Activated T-cell treated with anti-CD3 and anti-CD28 coated beads, Interleukin-2, amount 50 U/mL, for 4 hours (primary cell): ENCODE data around the gene DPM2. TPM values are rescaled to one million over a fixed set of nuclear protein-coding genes. Genes with fewer than 3 reads are reported as not detected.

Experiments used
- total RNA-seq, 3 donors: library from RNA; stranded (reverse); gene quantifications; one replicate each; pipeline ENCODE4 v1.2.1, GENCODE V29; 2021

Gene DPM2
- total RNA-seq, 3 donors from 2014 or later = 89.6 to 91.5 (median 89.9) TPM

Other genes starting within 250 kb of the DPM2 start
- gene CFAP157, start 230.9 kb downstream of the DPM2 start, total RNA-seq = not detected
- 10 to 100 TPM; 43.9 to 49.6 (median 45.6) TPM for gene PTRH1, start 222.2 kb downstream of the DPM2 start, total RNA-seq
- under 1 TPM; 0.37 to 0.58 (median 0.57) TPM for gene TTC16, start 221.8 kb downstream of the DPM2 start, total RNA-seq
- gene TOR2A, start 202.6 kb downstream of the DPM2 start, total RNA-seq = 10 to 100 TPM; 19.8 to 23.6 (median 20.1) TPM
- 10 to 100 TPM in 1 of 3 donors, 1 to 10 TPM in 2; 5.9 to 10.8 (median 7.0) TPM for gene SH2D3C, start 159.2 kb downstream of the DPM2 start, total RNA-seq
- 10 to 100 TPM; 66.9 to 91.5 (median 82.5) TPM for gene CDK9, start 151.8 kb downstream of the DPM2 start, total RNA-seq
- 100 to 1,000 TPM; 137 to 149 (median 141) TPM for gene FPGS, start 135.0 kb downstream of the DPM2 start, total RNA-seq
- 10 to 100 TPM; 10.7 to 20.3 (median 14.8) TPM for gene ENG, start 83.2 kb downstream of the DPM2 start, total RNA-seq
- 1 to 10 TPM; 3.6 to 6.4 (median 5.0) TPM for gene AK1, start 60.2 kb downstream of the DPM2 start, total RNA-seq
- 10 to 100 TPM; 25.9 to 31.5 (median 31.0) TPM for gene ST6GALNAC6, start 38.3 kb downstream of the DPM2 start, total RNA-seq
- 10 to 100 TPM; 22.0 to 25.7 (median 24.7) TPM for gene ST6GALNAC4, start 20.8 kb downstream of the DPM2 start, total RNA-seq
- 1 to 10 TPM; 2.3 to 3.5 (median 2.8) TPM for gene PIP5KL1, start 7.1 kb downstream of the DPM2 start, total RNA-seq
- gene EEIG1, start 43.1 kb upstream of the DPM2 start, total RNA-seq = 10 to 100 TPM; 75.5 to 87.3 (median 86.0) TPM
- gene NAIF1, start 129.5 kb upstream of the DPM2 start, total RNA-seq = 10 to 100 TPM in 1 of 3 donors, 1 to 10 TPM in 2; 9.5 to 11.2 (median 9.7) TPM
- 10 to 100 TPM; 13.9 to 16.3 (median 15.6) TPM for gene SLC25A25, start 130.4 kb upstream of the DPM2 start, total RNA-seq
- 100 to 1,000 TPM; 123 to 132 (median 123) TPM for gene PTGES2, start 189.9 kb upstream of the DPM2 start, total RNA-seq
- gene LCN2, start 211.6 kb upstream of the DPM2 start, total RNA-seq = not detected
- gene BBLN, start 222.4 kb upstream of the DPM2 start, total RNA-seq = 10 to 100 TPM; 71.0 to 72.7 (median 71.6) TPM